G401 (cell line): ENCODE measurements around the gene OR8B8. TPM values are rescaled to one million over a fixed set of nuclear protein-coding genes. Genes with fewer than 3 reads are reported as not detected.

Source experiments
- total RNA-seq: library from RNA; depleted of rRNA; stranded (reverse); fragments of >200 nt; shearing (Covaris generic); gene quantifications from 2 replicates; pipeline ENCODE4 v1.2.3, GENCODE V29; 2014; rRNA removed

OR8B8 gene
- total RNA-seq, 1 experiment from 2014 or later = not detected

Other genes with a start within 250 kb of the OR8B8 start
- not detected in 2 replicates for gene OR8G1, start 204.6 kb downstream of the OR8B8 start, total RNA-seq
- not detected in 2 replicates for gene OR8G5, start 189.3 kb downstream of the OR8B8 start, total RNA-seq
- gene OR8D1, start 131.7 kb downstream of the OR8B8 start, total RNA-seq = not detected in 2 replicates
- not detected in 2 replicates for gene OR8D2, start 125.5 kb downstream of the OR8B8 start, total RNA-seq
- not detected in 2 replicates for gene OR8B2, start 61.2 kb downstream of the OR8B8 start, total RNA-seq
- gene OR8B3, start 46.7 kb downstream of the OR8B8 start, total RNA-seq = not detected in 2 replicates
- not detected in 2 replicates for gene OR8B4, start 20.8 kb downstream of the OR8B8 start, total RNA-seq
- gene OR8B12, start 98.0 kb upstream of the OR8B8 start, total RNA-seq = not detected in 2 replicates
- gene OR8A1, start 124.3 kb upstream of the OR8B8 start, total RNA-seq = not detected in 2 replicates
- gene PANX3, start 165.7 kb upstream of the OR8B8 start, total RNA-seq = not detected in 2 replicates
- gene TBRG1, start 177.2 kb upstream of the OR8B8 start, total RNA-seq = 8.7 and 13.0 TPM in 2 replicates
- 3.8 and 5.9 TPM in 2 replicates for gene SIAE, start 228.0 kb upstream of the OR8B8 start, total RNA-seq
- gene SPA17, start 228.2 kb upstream of the OR8B8 start, total RNA-seq = 28.8 and 36.9 TPM in 2 replicates